ENCODE results near the gene ZNF512B. TPM values are rescaled to one million over a fixed set of nuclear protein-coding genes. Genes with fewer than 3 reads are reported as not detected.
"Not testable (repeated sequence)": the region's sequence is repeated elsewhere in the genome, so short reads cannot be mapped to it uniquely, and the experiment has no call there.

Gene ZNF512B
- polyA plus RNA-seq, 4 donors: 21.4 to 36.0 (median 29.4) TPM

DNA sequence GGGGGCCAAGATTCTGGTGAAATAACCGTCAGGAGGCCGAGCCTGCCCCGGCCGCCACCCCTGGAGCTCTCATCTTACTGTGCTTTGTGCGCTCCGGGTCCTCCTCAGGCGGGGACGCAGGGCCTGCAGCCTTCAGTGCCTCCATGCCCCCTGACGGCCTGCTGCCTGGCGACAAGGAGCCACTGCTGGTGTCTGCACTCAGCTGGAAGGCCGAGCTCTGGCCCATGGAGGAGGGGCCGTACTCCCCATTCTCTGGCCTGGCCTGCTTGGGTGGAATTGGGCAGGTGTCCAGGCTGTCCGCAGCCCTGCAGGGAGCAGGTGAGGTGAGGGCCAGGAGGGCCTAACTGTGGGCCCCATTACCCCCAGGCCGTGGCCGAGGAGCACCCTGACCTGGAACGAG lies 5.3 kb downstream of the ZNF512B start:
- DNase-seq (ENCODE audit: low read depth in 4 of 4, low spot score in 2 of 4): no peak

DNA sequence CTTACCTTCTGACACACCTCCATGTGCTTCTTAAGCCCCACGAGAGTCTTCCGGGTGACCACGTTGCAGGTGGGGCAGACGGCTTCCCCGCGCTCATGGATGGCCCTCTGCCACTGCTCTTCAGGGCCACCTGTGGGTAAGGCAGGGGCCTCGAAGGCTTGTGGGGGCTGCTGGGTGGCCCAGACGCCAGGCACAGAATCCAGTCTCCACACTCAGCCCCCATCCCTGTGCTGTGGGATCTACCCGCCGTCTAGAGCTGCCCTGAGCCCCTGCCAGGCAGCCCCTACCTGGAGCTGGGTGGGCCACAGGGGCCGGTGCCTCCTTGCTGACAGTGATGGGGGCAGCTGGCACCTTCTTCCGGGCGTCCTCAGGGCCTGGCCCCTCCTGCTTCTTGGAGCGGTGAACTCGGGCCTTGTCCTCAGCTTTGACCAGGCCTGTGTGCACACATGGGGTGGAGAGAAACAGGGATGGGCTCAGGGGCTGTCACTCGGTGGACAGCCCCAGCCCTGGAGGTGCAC lies 5.9 kb downstream of the ZNF512B start:
- no peak for DNase-seq (ENCODE audit: low read depth in 4 of 4, low spot score in 2 of 4)

DNA sequence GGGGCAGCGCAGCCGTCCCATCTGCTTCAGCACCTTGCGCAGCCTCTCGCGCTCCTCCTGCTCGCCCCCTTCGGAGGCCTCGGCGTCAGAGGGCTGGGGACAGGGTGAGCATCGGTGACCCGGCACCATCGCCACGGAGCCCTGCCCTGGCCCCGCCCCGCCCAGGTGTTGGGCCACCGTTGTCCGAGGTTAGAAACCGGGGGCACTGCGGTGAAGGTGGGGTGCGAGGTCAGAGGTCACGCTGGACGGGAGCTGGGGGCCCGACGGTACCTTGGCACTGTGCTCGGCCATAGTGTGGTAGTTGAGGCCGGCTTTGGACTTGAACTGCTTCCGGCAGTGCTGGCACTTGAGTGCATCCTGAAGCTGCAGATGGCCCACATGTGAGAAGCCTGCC lies 6.4 kb downstream of the ZNF512B start:
- DNase-seq (ENCODE audit: low read depth in 4 of 4, low spot score in 2 of 4): no peak

GRCh38 chr20:63962426-63963347 lies 7.0 kb downstream of the ZNF512B start:
- no peak for DNase-seq (ENCODE audit: low read depth in 4 of 4, low spot score in 2 of 4)

DNA sequence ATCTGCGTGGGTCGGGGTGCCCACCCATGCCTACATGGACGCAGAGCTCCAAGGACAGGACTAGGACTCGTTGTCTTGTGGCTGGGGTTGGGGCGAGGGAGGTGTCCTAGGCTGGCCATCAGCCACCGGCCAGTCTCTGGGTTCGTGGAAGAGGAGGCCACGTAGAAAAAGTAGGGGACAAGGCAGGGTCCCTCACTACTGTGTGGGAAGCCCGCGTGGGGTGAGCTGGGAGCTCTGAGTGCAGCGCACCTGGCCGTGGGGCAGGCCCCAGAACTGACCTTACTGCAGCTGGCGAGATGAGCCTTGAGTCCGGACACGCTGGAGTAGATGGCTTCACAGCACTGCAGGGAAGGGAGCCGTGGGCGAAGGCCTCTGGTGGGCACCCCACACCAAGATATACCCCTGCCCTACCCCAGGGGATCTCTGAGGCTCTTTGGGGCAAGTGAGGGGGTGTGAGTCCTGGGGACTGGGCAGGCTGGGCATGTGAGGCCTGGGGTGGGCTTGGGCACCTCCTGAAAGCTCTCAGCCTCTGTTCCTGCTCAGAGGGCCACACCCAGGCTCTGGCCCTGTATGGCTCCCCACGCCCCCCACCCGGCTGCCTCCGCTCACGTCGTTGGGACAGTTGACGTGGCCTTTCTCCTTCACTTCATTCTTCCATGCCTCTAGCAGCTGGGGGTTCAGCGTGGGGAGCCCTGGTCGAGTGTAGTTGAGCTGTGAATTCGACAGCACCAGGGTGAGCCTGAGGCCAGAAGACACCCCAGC lies 7.9 kb downstream of the ZNF512B start:
- DNase-seq (ENCODE audit: low read depth in 4 of 4, low spot score in 2 of 4): no peak

DNA sequence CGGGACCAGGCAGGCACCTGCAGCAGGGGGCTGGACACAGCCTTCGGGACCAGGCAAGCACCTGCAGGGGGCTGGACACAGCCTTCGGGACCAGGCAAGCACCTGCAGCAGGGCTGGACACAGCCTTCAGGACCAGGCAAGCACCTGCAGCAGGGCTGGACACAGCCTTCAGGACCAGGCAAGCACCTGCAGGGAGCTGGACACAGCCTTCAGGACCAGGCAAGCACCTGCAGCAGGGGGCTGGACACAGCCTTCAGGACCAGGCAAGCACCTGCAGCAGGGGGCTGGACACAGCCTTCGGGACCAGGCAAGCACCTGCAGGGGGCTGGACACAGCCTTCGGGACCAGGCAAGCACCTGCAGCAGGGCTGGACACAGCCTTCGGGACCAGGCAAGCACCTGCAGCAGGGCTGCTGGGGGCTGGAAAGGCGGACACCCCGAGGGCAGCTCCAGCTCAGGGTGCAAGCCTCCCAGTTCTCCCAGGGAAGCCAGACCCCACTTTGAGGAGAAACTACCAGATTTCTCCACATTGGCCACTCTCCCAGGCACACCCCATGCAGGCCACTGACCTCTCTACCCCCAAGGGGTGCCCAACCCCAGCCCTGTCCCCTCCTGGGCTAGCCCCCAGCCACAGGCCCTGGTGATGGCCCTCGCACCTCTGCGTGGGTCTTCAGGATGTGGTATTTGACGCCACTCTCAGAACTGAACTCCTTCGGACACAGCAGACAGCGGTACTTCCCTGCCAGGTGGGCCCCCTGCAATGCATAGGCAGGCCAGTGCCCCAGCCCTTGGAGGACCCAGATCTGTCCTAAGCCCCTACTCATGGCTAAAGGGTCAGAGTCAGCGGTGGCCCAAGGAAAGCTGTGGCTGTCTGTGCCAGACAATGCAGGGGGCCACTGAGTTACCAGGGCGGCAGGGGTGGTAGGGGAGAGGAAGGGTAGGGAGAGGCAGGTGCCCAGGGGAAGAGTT lies 8.8 kb downstream of the ZNF512B start:
- DNase-seq (ENCODE audit: low read depth in 4 of 4, low spot score in 2 of 4): not testable (repeated sequence)

DNA sequence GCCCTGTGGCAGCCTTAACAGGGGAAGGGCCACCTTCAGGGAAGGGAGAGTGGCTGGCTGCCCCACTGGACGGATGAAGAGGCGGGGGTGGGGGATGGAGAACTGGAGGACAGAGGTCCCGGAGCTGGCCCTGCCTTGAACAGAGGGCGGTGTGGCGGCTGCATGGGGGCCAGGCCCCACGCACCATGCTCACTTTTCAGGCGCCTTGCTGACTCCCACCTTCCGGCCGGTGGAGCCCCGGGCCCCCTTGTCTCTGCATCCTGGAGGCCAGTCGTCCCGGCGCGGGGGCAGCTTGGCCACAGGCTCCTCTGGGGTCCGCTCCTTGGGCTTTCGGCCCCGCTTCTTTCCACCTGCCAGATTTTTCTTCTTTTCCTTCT lies 10.0 kb downstream of the ZNF512B start:
- DNase-seq (ENCODE audit: low read depth in 4 of 4, low spot score in 2 of 4): no peak

DNA sequence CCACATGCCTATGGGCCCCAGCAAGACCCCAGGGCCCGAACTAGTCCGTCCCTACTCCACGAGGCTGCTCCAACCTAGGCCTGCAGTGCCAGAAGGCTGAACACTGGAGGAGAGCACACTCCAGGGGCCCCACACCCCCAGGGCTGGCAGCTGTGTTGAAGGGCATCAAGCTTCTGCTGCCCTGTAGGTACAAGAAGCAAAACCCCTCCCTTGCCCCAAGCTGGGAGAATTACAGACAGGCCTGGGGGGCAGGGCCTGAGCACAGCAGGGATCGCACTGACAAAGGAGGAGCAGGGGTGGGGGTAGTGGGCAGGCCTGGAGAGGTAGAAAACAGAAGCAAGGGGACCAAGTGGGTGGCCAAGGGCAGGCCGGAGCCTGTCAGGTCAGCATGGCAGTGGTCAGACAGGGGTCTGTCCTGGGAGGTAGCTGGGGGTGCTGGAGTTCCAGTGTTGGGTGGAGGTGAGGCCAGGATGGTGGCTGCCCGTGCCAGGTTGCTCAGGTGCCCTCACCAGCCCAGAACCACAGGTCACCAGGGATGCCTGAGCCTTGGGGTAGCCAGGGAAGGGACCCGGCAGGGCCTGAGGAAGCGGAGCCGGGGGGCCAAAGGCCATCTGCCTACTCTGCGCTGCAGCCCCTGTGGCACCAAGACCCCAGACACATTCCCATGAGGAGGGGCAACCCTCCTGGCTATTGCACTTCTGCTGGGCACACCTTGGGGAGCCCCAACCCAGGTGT lies 10.6 kb downstream of the ZNF512B start:
- DNase-seq (ENCODE audit: low read depth in 4 of 4, low spot score in 2 of 4): no peak

DNA sequence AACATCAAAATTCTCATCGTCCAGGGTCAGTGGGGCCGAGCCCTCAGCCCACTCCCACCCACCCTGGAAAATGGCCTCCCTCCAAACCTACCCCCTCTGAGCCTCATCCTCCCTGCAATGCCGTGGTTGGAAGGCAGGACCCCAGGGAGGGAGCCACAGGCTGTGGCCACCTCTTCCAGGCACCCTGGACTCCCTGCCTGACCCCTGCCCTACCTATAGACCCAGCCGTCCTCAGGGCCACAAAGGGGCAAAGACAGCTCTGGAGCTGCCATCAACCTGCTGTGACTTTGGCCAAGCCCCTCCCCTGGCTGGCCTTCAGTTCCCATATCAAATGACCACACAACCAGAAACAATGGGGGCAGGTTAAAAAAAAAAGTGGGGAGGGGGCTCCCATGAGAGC lies 11.3 kb downstream of the ZNF512B start:
- DNase-seq (ENCODE audit: low read depth in 4 of 4, low spot score in 2 of 4): no peak

- DNase-seq (ENCODE audit: low read depth in 4 of 4, low spot score in 2 of 4): no peak
Measured at GRCh38 chr20:63957690-63958441, 11.9 kb downstream of the ZNF512B start.

GRCh38 chr20:63957004-63957689 lies 12.6 kb downstream of the ZNF512B start:
- no peak for DNase-seq (ENCODE audit: low read depth in 4 of 4, low spot score in 2 of 4)

- no peak for DNase-seq (ENCODE audit: low read depth in 4 of 4, low spot score in 2 of 4)
Measured at GRCh38 chr20:63956664-63957003, 13.1 kb downstream of the ZNF512B start.

DNA sequence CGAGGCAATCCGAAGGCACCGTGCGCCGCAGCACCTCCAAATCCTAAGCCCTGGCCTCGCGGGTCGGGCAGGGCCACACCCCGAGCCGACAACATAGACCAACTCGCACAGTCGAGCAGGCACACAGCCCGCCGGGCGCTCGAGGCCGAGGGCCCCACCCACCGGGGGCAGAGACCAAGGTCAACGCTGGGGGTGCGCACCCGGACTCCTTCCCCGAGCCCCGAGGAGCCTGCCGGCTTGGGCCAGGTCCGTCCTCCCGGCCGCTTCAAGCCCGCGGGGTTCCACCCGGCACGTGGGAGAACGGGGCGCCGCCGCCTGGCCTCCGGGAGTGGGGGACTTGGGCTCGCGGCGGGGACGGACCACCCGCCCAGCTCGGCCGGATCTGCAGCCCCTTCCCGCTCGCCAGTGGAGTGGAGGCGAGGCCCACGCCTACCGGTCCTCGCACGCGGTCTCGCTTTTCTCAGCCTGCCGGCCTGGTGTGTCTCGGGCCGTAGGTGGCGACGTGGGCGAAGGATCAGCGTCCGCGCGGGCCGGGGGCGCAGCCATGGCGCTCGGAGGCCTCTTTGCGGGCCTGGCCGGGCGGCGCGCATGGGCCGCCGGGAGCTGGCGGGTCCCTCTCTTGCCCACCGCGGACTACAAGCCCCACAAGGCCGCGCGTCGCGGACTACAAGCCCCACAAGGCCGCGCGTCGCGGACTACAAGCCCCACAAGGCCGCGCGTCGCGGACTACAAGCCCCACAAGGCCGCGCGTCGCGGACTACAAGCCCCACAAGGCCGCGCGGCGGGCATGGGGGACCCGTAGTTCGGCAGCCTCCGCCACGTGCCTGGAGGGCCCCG lies 13.7 kb downstream of the ZNF512B start, which contains the start of gene UCKL1:
UCKL1 (minus strand) TSS at position 590 of the 837 bp plus-strand sequence; CDS start at position 546, 44 bp downstream.
- DNase-seq (ENCODE audit: low read depth in 4 of 4, low spot score in 2 of 4): peak in 1 of 4 donors; percentile 80

DNA sequence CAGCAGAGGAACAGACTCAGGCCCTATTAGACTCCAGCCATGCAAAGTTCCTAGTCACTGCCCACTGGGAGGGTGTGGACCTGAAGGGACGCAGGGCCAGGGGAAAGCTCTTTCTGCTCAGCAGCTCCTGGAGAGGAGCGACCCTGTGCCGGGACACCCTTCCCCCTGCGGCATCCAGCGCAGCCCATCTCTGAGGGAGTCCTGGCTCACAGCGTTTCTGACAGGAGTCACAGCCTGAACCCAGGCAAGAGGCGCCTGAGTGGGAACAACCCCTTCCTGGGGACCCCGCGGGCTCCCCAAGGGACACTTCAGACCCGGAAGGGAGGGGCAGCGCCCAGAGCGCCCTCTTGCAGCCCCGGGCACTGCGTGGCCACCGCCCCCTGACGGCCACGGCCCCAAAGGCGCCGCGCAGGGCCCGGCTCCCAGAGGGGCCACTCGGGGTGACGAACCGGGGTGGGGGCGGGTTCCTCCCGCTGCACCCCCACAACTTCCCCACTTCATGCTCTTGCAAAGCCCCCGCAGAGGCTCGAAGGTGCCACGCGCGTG lies 14.4 kb downstream of the ZNF512B start:
- no peak for DNase-seq (ENCODE audit: low read depth in 4 of 4, low spot score in 2 of 4)

DNA sequence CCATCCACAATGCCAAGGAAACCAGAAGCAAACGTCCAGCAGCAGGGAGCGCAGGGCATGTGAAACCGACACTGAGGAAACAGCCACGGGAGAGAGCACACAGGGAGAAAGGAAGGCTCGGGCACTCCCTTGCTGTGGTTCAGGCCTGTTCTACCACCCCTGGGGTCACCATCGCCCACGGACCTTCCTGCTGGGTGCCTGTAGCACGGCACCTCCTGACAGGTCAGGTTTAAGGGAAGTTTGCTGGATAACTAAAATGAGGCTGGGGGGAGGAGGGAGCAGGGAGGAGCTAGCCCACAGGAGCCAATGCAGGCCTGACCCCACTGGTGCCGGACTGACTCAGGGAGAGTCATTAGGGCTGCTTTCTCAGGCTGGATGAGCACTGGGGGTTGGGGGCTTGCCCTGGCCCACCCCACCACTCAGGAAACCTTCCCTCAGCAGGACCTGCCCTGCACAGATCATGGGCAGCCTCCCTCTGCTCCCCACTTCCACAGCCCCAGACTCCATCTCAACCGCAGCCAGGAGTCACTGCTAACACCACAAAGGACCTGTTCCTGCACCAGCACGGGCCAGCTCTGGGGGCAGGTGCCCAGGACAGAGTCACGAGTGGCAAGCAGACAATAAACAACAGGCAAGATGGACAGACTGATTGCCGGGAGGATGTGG lies 15.8 kb downstream of the ZNF512B start:
- no peak for DNase-seq (ENCODE audit: low read depth in 4 of 4, low spot score in 2 of 4)

GRCh38 chr20:63952769-63953168 lies 17.0 kb downstream of the ZNF512B start:
- no peak for DNase-seq (ENCODE audit: low read depth in 4 of 4, low spot score in 2 of 4)

DNA sequence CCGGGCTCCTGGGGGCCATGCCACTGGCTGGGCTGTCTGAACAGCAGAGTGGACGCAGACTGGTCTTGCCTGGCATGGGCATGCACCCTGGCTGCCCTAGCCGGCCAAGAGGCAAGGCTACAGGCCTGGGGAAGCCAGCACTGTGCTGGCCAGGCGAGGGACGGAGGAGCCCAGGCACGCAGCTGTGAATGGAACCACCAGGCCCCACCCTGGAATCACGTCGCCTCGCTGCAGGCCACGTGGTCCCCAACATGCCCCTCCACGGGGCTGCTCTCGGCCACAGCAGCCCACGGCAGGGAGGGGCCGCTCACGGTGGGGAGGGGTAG lies 17.6 kb downstream of the ZNF512B start:
- DNase-seq (ENCODE audit: low read depth in 4 of 4, low spot score in 2 of 4): no peak

Data from left renal cortex interstitium (tissue), 4 donors.